Raji (cell line): ENCODE results near the gene ZC3H15.

Experiments used
- POLR2A ChIP-seq: IDR thresholded peaks from 2 replicates; pipeline ENCODE4 v1.6.1; 2011; ENCODE audit warnings: low read depth, low read length, control low read depth; ENCODE audit not compliant: insufficient read depth

ZC3H15 gene

DNA sequence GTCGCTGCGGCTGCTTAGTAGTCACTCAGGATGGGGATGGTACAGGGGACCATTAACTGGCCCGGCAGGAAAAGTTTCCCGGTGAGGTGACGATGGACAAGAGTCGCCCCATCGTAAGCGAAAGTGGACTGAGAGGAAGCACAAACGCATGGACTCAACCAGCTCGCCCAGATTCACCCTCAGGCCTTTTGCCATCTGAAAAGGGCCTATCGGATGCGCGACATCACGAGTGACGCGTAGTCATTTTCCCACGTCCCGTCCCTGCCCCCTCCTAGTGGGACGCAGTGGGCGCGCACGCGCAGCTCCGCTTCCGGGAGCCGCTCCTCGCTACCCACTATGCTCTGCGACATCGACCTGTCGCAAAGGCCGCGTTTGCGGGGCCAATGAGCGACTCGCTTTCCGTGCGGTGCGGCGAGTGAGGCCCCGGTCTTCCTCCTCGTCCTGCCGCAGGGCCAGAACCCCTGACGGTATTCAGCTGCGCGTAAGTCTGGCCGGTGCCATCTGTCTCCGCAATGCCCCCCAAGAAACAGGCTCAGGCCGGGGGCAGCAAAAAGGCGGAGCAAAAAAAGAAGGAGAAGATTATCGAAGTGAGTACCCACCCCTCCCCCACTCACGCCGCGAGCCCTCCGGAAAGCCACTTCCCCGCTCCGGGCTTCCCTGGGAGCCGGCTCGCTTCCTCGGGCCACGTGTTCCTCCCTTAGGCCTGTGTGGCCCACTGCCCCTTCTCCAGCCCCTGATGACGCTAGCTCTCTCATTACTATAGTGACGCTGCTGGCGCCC is at the start of gene ZC3H15:
Gene ZC3H15, plus strand, starts transcription at position 390 of the 780 bp plus-strand sequence. Its CDS starts 123 bp downstream, at position 513.
- TF ChIP-seq POLR2A, result peak; percentile 90

DNA sequence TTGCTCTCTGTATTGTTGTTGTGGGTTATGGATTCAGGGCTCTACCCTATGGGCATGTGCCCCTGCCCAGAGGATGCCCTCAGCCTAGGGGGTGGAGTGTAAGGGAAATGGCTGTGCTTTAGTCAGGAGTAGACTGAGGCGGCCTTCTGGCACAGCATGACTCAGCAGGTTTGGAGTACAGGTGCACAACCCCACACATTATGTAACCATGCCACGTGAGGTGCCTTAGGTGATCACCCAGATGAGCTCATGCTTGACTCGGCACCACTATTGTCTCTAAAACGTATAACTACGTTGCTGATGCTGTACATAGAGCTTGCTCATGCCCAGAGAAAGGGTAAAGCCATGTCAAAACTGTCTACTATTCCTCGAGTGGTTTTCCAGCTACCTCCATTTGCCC is 48.3 kb upstream of the ZC3H15 start:
- no peak for TF ChIP-seq POLR2A

DNA sequence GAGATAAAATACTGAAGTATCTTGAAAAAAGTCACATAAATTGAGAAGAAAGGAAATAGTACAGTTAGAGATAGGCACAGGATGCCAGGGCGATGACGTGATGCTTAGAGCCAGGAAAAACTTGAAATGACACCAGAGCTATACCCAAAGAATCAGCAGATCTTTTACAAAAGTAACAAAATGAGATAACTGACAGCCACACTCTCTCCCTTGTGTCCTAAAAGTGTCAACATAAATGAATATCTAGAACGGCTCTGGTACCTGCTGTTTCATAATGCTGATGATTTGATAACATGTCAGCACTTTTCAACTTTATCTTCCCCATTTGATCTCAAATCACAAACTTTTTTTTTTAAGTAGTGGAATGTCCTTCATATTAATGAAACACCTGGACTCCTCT is 45.6 kb upstream of the ZC3H15 start:
- no peak for TF ChIP-seq POLR2A

DNA sequence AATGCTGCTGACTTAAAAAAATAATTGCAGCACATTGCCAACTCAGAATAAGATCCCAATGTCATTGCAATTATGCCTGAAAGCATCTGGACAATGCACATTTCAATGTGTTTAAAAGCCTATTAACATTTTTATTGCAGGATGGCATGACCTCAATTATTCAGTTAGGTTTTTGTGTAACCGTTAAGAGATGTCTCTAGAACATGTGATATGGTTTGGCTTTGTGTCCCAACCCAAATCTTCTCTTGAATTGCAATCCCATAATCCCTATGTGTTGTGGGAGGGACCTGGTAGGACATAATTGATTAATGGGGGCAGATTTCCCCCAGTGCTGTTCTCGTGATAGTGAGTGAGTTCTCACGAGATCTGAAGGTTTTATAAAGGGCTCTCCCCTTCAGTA is 43.2 kb upstream of the ZC3H15 start:
- TF ChIP-seq POLR2A, result no peak

DNA sequence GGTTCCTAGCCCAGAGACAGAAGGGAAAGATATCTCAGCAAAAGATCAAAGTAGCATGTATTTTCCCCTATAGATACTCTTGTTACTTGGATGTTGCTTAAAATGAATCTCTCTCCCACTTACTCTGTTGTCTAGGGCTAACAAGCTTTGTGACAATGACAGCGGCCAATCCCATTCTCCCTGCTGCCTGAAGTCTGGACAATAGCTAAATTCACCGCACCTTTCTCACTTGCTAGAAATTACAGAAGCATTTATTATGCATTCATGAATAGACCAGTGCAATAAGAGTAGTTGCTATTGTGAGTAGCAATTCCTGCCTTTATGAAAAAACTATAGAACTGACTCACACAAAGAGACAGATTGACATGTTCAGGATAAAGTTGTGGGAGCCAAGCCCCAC is 42.2 kb upstream of the ZC3H15 start:
- no peak for TF ChIP-seq POLR2A

DNA sequence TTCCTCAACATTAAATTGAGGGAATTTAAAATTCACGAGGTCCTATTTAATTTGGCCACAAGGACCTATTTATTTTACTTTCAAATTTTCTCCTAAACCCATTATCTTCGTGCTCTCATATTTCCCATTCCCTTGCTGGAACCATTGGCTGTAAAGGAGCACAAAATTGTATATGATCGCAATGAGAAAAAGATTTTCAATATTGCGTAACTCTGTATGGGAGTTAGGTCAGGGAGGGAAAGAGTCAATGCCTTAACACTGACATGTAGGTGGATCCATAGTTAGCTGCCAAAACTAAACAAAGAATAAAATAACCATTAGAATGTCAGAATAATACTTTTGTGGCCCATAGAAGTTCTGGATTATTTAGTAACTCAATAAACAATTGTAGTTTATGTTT is 40.6 kb upstream of the ZC3H15 start:
- TF ChIP-seq POLR2A, result no peak

DNA sequence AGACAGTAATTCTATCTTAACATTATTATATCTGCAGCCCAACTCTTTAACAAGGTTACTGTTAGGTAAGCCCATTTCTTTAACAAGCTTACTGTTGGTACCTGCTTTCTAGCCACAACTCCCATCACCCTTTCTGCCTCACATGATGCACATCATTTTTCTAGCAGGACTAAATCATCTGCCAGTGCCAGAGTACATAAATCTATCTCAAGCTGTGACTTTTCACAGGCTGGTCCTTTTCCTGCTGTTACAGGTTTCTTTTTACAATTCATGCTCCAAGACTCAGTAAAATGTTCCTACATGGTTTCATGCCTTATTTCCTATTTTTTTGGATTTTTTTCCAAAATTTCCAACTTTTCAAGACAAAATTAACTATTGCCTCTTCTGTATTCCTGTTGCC is 30.4 kb upstream of the ZC3H15 start:
- no peak for TF ChIP-seq POLR2A

DNA sequence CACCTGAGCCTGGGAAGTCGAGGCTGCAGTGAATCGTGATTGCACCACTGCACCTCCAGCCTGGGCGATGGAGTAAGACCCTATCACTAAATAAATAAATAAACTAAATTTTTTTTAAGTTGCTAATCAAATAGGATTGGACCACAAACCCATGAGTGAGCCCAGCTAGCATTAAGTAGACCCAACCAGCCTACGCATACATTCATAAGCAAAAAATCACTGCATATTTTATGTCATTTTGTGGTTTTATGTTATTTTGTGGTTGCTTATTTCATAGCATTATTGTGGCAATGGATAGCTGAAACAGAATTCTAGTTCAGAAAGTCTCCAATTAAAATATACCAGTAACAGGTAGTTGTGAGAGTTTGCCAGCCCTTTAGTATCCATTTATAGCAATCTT is 29.1 kb upstream of the ZC3H15 start:
- TF ChIP-seq POLR2A, result no peak

DNA sequence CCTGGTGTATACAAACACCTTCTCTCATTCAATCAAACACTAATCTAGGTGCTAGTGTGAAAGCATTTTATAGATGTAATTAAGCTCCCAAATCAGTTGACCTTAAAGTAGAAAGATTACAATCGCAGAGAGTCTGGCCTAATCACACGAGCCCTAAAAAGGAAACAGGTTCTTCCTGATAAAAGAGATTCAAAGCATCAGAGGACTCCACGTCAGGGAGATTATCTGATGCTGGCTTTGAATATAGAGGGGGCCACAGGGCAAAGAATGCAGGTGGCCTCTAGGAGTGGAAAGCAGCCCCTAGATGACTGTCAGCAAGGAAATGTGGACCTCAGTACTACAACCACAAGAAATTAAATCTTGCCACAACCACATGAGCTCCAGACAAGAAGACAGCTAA is 28.2 kb upstream of the ZC3H15 start:
- no peak for TF ChIP-seq POLR2A

DNA sequence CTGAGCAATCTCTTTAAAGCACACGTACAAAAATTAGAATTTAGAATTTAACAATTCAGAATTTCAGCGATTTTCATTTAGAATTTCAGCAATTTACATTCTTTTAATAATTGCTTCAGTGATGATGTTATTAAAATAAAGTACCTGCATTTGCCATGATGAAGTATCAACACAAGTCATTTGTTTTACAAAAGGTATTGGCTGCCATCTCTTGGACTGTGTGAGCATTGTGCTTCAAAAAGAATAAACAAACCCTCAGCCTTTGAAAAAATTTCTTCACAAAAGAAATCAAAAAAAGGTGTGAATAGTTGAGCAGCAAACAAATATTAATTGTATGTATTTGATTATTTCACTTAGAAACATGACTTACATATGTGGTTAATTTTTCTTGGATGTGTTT is 27.1 kb upstream of the ZC3H15 start:
- no peak for TF ChIP-seq POLR2A

DNA sequence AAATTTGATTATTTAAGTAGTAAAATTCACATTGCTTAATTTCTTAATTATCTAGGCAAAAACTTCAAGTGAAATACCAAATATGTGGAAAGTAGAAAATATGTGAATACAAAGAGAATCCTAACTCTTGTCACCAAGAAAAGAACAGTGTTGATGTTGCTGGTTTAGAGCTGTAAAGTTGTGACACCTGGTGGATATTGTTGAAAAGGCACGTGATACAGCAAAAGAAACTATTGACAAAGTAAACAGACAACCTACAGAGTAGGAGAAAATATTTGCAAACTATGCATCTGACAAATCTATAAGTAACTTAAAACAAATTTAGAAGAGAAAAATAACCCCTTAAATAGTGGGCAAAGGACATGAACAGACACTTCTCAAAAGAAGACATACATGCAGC is 25.6 kb upstream of the ZC3H15 start:
- TF ChIP-seq POLR2A, result no peak

DNA sequence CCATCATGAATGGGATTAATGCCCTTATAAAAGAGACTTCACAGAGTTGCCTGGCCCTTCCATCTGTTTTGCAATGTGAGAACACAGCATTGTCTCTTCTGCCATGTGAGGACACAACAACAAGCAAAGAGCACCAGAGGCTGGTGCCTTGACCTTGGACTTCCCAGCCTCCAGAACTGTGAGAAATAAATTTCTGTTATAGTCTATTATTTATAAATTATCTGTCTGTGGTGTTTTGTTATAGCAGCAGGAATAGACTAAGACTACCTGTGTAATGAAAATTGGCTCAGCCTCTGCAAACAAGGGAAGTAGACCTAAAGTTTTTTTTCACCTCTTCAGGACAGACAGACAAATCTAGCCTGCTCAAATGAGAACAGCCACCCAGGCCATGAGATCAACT is 19.3 kb upstream of the ZC3H15 start:
- TF ChIP-seq POLR2A, result no peak

DNA sequence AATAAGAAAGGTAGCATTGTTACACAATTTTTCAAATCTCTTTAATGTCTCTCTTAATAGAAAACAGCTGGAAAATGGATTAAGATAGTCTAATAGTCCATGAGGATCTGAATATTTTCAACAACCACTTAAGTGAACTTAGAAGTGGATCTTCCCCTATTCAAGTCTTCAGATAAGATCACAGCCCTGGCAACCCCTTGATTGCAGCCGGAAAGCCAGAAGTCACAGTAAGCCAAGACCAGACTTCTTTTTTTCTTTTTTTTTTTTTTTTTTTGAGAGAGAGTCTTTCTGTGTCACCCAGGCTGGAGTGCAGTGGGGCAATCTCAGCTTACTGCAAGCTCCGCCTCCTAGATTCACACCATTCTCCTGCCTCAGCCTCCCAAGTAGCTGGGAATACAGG is 18.6 kb upstream of the ZC3H15 start:
- no peak for TF ChIP-seq POLR2A

DNA sequence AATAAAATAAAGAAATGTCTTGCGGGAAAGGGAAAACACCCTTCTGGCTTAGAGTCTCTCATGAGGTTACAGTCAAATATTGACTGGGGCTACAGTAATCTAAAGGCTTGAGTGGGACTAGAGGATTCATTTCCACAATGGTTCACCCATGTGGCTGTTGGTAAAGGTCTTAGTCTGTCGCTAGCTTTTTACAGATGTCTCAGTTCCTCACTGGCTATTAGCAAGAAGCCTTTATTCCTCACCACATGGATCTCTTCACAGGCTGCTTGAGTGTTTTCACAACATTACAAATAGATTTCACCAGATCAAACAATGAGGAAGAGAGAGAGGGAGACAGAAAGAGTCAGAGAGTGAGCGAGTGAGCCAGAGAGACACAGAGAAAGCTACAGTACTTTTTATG is 8.3 kb upstream of the ZC3H15 start:
- TF ChIP-seq POLR2A, result no peak

DNA sequence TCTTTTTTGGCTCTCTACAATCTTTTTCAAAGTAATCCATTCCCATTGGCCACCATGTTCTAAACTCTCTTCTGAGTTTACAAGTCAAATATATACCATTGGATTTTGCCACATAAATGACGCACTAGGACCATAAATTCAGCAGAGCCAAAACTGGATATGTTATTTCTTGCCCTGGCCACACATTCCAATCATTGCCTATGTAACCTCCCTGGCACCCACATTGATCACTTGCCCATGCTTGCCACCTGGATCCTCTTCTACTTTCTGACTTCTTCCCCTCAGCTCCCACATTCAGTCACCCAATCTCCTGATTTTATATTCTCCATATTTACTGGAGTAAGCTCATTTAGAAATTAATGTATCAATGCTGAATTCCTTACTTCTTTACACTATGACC is 5.1 kb upstream of the ZC3H15 start:
- no peak for TF ChIP-seq POLR2A

DNA sequence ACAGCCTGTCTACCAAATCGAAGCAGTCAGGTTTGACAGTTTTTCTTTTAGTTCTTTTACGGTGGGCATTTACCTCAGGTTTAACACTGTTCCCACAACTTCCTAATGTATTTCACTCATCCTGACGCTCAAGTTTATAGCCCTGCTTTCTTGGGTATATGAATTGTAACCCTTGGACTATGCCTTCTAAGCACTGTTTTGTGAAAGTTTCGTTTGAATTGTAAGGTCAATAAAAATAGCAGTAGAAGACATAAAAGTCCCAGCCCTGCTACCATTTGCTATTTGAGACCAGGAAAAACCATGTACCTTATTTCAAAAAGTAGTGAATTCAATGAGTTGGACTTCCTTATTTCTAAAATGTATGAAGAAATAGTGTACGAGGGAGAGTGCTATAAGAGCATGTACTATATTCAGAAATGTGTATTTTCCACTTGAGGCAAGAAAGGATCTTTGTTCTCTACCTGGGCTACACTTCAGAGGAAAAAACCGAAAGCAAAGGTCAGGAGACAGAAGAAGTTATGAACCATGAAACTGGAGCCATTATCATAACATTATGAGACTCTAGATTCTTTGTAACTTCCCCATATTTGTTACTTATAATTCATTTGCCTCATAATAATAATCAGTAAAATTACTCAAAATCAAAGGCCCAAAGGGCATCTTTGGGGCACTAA is 1.9 kb upstream of the ZC3H15 start:
- TF ChIP-seq POLR2A, result no peak

DNA sequence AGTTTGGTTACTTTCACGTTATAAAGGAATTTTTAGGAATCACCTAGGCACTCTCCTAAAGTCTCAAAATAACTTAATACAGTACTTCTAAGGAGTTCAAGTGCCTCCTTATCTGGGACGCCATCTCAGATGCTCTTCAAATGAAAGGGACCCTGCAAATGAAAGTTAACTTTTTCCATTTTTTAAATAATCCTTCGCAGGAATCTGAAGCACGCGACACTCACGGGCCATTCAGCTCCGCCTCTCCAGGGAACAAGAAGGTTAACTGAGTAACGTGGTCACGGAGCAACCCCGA is 537 bp upstream of the ZC3H15 start:
- TF ChIP-seq POLR2A, result no peak
